Activated naive CD8-positive, alpha-beta T cell treated with anti-CD3 and anti-CD28 coated beads for 36 hours (primary cell): Measurements from ENCODE around the gene NELL1. TPM values are rescaled to one million over a fixed set of nuclear protein-coding genes. Genes with fewer than 3 reads are reported as not detected.

Experiments
- DNase-seq: peaks from one replicate; pipeline ENCODE4 v3.0.0; 2021
- H3K27ac Mint-ChIP-seq: one replicate; pipeline ENCODE4 v1.8.0; 2022; ENCODE audit warnings: mild to moderate bottlenecking, moderate library complexity, mixed read lengths
- H3K27me3 Mint-ChIP-seq: one replicate; pipeline ENCODE4 v1.8.0; 2022; ENCODE audit warnings: mild to moderate bottlenecking, mixed read lengths
- H3K36me3 Mint-ChIP-seq: one replicate; pipeline ENCODE4 v1.8.0; 2021; ENCODE audit warnings: mild to moderate bottlenecking, mixed read lengths
- H3K4me1 Mint-ChIP-seq: one replicate; pipeline ENCODE4 v1.8.0; 2021; ENCODE audit warnings: mixed read lengths
- H3K4me3 Mint-ChIP-seq: one replicate; pipeline ENCODE4 v1.8.0; 2022; ENCODE audit warnings: mild to moderate bottlenecking, moderate library complexity, mixed read lengths
- H3K9me3 Mint-ChIP-seq: one replicate; pipeline ENCODE4 v1.8.0; 2022; ENCODE audit warnings: mixed read lengths
- total RNA-seq, 2 experiments: library from RNA; stranded (reverse); gene quantifications; one replicate each; pipeline ENCODE4 v1.2.3, GENCODE V29; 2021

NELL1 gene
- total RNA-seq, 2 experiments from 2014 or later = not detected

DNA sequence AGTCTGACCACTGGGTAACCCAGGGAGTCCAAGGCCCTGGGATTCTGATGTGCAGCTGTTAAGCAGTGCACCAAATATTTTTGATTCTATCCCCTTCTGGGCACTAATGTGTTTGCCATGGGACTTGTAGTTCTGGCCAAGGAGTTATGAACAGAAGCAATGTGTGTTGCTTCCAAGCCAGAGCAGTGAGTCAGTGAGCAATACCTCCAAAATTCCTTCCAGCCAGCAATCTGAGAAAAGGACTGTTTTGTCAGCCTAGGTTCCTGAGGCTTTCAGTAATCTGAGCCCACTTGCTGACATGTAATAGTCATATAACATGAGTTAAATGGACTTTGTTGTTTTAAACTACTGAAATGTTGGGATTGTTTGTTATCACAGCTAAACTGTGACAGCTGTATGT is 311.4 kb downstream of the NELL1 start:
- peaks cover 3% of the 10 kb centered on the region for H3K27me3 Mint-ChIP-seq
- H3K9me3 Mint-ChIP-seq = peaks cover 2% of the 10 kb centered on the region
- H3K4me3 Mint-ChIP-seq = no peak overlapping the region
- no peaks in the 10 kb centered on the region for H3K36me3 Mint-ChIP-seq
- no peaks in the 10 kb centered on the region for H3K4me1 Mint-ChIP-seq
- DNase-seq = no peak
- no peak overlapping the region for H3K27ac Mint-ChIP-seq

DNA sequence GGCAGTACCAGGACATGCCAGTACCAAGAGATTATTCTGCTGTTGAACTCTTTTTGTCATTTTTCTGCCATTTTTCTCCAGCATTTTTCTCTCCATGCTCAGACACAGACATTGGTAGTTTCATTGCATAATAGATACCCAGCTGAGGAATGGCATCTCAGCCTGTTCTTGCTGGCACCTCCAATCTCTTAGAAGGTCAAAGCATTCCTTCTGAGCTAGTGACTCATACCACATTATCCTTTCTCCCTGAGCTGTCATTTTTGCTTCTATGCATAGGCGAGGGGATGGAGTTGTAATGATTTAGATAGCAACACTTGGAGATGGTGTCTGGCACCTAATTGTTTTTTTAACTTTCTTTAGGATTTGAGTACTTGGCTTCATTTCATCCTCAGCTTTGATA is 321.1 kb downstream of the NELL1 start:
- Mint-ChIP-seq H3K9me3 (peaks cover 2% of the 10 kb centered on the region), H3K27me3 (no peaks in the 10 kb centered on the region), H3K27ac (no peak overlapping the region), H3K36me3 (no peaks in the 10 kb centered on the region), H3K4me3 (no peak overlapping the region), H3K4me1 (no peaks in the 10 kb centered on the region)
- no peak for DNase-seq

- no peak overlapping the region for H3K4me3 Mint-ChIP-seq
Measured at GRCh38 chr11:20991471-20991870, 322.1 kb downstream of the NELL1 start.

DNA sequence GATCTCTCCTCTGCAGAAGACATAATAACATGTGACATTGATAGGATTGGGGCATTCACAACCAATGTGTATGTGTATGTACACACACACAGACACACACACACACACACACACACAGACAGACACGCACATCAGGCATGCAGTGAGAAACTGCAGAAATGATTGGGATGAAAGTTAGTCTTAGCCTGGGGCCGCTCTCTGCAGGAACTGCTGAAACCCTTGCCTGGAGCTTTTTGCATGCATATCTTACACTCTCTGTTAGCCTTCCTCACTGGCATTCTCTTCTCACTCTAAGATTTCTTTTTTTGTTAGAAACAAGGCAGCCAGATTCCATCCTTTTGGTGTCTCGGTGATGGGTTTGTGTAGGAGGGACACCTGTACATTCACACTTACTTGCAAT is 337.9 kb downstream of the NELL1 start:
- Mint-ChIP-seq H3K4me3 (no peak overlapping the region), H3K27ac (no peak overlapping the region), H3K36me3 (no peaks in the 10 kb centered on the region), H3K4me1 (no peaks in the 10 kb centered on the region), H3K27me3 (no peaks in the 10 kb centered on the region), H3K9me3 (peaks cover 2% of the 10 kb centered on the region)
- DNase-seq = no peak

More at GRCh38 chr11:20991471-20991870, 322.1 kb downstream of the NELL1 start:
- no peaks in the 10 kb centered on the region for H3K36me3 Mint-ChIP-seq
- no peaks in the 10 kb centered on the region for H3K4me1 Mint-ChIP-seq
- no peak overlapping the region for H3K27ac Mint-ChIP-seq
- peaks cover 2% of the 10 kb centered on the region for H3K9me3 Mint-ChIP-seq
- no peaks in the 10 kb centered on the region for H3K27me3 Mint-ChIP-seq
- DNase-seq = no peak

- Mint-ChIP-seq H3K27me3 (no peaks in the 10 kb centered on the region), H3K4me1 (no peaks in the 10 kb centered on the region), H3K4me3 (no peak overlapping the region), H3K27ac (no peak overlapping the region), H3K9me3 (no peaks in the 10 kb centered on the region), H3K36me3 (no peaks in the 10 kb centered on the region)
- no peak for DNase-seq
Measured at GRCh38 chr11:21018248-21018647, 348.9 kb downstream of the NELL1 start.

DNA sequence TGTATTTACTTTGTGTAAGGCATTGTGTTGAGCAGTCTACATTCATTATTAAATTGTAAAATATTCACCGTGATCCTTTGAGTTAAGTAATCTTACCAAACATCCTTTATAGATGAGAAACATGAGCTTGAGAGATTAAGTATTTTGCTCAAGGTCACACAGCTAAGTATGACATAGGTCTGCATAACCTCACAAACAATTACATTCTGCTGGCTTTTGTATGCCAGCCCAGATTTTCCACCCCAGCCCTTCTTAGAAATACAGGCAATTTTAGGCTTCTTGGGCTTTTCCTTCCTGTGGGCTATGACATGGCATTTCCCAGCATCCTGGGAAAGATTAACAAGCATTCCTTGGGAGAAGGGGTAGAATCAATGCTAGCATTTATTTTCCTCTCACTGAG is 357.3 kb downstream of the NELL1 start:
- DNase-seq = no peak
- H3K27ac Mint-ChIP-seq = no peak overlapping the region
- H3K27me3 Mint-ChIP-seq = no peaks in the 10 kb centered on the region
- no peaks in the 10 kb centered on the region for H3K36me3 Mint-ChIP-seq
- H3K9me3 Mint-ChIP-seq = no peaks in the 10 kb centered on the region
- H3K4me1 Mint-ChIP-seq = no peaks in the 10 kb centered on the region
- no peak overlapping the region for H3K4me3 Mint-ChIP-seq

DNA sequence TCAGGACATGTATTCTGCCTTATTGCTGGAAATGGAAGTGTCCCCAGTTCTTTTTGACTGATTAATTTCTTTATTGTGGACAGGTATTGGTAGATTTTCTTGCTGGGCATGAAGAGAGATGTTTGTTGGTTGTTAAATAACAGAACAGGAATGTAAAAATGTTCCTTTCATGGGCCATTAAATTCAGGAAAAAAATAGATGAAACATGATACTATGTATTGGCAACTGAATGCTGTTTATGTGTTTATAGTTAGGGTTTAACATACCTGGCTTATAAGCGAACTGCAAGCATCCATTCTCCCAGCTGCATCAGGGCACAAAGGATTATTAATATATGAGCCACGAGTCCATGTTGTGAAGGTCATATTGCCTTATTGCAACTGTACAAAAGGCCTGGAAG is 368.5 kb downstream of the NELL1 start:
- no peak for DNase-seq
- Mint-ChIP-seq H3K36me3 (no peaks in the 10 kb centered on the region), H3K9me3 (peaks cover 2% of the 10 kb centered on the region)

GRCh38 chr11:21038801-21039200 is 369.4 kb downstream of the NELL1 start:
- no peaks in the 10 kb centered on the region for H3K4me1 Mint-ChIP-seq
- DNase-seq = no peak
- H3K27me3 Mint-ChIP-seq = no peaks in the 10 kb centered on the region
- H3K4me3 Mint-ChIP-seq = no peak overlapping the region
- H3K27ac Mint-ChIP-seq = no peak overlapping the region
- H3K9me3 Mint-ChIP-seq = peaks cover 2% of the 10 kb centered on the region
- no peaks in the 10 kb centered on the region for H3K36me3 Mint-ChIP-seq

More for the DNA sequence above, 368.5 kb downstream of the NELL1 start:
- Mint-ChIP-seq H3K4me1 (no peaks in the 10 kb centered on the region), H3K27me3 (no peaks in the 10 kb centered on the region), H3K27ac (no peak overlapping the region), H3K4me3 (no peak overlapping the region)

DNA sequence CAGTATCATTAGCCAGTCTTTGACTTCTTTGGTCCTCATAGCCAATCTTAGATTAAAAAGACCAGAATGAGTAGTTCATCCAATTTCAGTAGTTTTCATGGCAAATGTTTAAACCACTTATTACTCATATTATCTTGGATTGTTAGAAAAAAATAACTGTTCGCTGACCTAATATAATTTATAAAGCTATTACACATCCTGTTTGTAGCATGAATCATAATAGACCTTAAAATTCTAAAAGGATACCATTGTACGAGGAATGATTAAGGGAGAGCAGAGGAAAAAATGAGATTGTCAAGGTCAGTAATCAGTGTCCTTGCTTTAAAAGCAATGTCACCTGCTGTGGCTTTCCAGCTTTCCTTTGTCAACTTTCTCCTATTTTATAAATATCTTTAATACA is 371.2 kb downstream of the NELL1 start:
- H3K4me3 Mint-ChIP-seq = no peak overlapping the region
- no peaks in the 10 kb centered on the region for H3K27me3 Mint-ChIP-seq
- peaks cover 2% of the 10 kb centered on the region for H3K9me3 Mint-ChIP-seq
- no peak for DNase-seq
- H3K4me1 Mint-ChIP-seq = no peaks in the 10 kb centered on the region
- H3K36me3 Mint-ChIP-seq = no peaks in the 10 kb centered on the region
- no peak overlapping the region for H3K27ac Mint-ChIP-seq

DNA sequence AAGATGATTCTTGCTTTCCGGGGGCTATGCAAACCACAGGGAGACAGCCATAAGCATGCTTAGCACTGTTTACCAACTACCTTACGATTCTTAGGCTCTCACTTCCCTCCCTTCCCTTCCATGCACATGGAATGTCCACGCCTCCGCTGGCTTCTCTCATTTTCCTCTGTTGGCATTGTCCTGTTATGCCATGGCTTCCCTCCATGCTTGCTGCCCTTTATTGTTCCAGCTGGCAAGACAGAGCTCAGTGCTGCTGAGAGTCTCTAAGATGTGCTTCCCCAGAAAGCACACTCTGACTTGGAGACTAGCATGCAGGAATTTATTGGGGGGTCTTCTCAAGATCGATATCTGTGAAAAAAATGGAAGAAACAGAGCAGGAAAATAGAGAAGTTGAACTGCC is 379.2 kb downstream of the NELL1 start:
- H3K27ac Mint-ChIP-seq = no peak overlapping the region
- H3K27me3 Mint-ChIP-seq = no peaks in the 10 kb centered on the region
- no peak overlapping the region for H3K4me3 Mint-ChIP-seq
- no peaks in the 10 kb centered on the region for H3K4me1 Mint-ChIP-seq
- H3K36me3 Mint-ChIP-seq = no peaks in the 10 kb centered on the region
- H3K9me3 Mint-ChIP-seq = peaks cover 2% of the 10 kb centered on the region
- DNase-seq = no peak

DNA sequence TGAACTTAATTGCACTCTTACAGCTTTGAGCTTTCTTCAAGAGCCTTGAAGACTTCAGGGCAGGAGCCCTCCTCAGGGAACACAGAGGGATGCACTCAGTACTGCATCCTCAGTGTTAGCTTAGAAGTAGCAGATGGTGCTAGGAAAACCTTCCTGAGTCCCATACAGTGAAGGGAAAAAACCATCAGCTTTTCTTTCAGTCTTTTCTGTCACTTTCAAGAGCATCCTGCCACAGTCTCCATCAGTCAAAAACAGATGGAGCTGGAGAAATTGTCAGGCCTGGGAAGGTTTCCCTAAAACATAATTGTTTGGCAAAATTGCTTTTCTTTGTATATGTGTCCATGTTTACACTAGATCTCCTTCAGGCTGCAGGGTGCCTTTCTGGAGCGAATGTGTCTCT is 384.1 kb downstream of the NELL1 start:
- Mint-ChIP-seq H3K36me3 (no peaks in the 10 kb centered on the region), H3K9me3 (peaks cover 2% of the 10 kb centered on the region), H3K27ac (no peak overlapping the region), H3K27me3 (no peaks in the 10 kb centered on the region), H3K4me3 (no peak overlapping the region), H3K4me1 (no peaks in the 10 kb centered on the region)
- no peak for DNase-seq

GRCh38 chr11:21056644-21057043 is 387.3 kb downstream of the NELL1 start:
- Mint-ChIP-seq H3K4me1 (no peaks in the 10 kb centered on the region), H3K36me3 (no peaks in the 10 kb centered on the region), H3K4me3 (no peak overlapping the region), H3K27ac (no peak overlapping the region), H3K27me3 (no peaks in the 10 kb centered on the region), H3K9me3 (peaks cover 2% of the 10 kb centered on the region)
- no peak for DNase-seq

DNA sequence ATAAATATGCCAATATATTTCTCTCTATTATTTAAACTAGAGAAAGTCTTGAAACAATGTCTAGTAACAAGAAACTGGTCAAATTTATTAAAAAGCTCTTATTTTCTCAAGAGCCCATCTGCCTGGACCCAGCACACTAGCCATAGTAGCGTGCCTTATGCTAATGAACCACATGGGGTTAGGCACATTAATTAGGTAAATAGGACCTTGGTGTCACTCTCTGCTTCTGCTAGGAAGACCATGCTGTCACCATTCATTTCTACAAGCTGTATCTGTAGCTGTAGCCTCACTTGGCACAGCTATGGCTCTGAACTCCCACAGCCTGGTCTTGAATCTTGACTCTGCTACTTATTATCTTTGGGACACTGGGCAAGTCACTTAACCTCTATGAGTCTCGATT is 390.5 kb downstream of the NELL1 start:
- Mint-ChIP-seq H3K4me3 (no peak overlapping the region), H3K4me1 (no peaks in the 10 kb centered on the region), H3K27ac (no peak overlapping the region), H3K9me3 (no peaks in the 10 kb centered on the region), H3K36me3 (no peaks in the 10 kb centered on the region), H3K27me3 (no peaks in the 10 kb centered on the region)
- no peak for DNase-seq

DNA sequence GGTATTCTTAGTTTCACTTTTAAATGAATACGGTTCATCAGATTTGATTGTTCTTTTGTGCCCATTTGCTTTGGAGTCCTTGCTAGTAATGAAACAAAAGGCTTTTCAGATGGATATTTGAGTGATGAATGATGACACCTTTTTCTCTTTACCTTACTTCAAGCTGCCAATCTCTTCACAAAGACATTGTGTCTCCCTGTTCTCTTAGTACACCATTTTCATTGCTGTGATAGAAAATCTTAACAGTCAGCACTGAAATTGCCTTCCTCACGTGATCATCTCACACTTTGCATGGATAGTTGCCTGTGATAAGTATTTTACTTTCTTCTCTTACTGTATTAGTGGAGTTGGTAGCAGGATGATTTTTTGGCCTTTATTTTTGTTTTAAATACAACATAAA is 396.6 kb downstream of the NELL1 start:
- no peaks in the 10 kb centered on the region for H3K9me3 Mint-ChIP-seq
- H3K27me3 Mint-ChIP-seq = no peaks in the 10 kb centered on the region
- H3K4me1 Mint-ChIP-seq = no peaks in the 10 kb centered on the region
- H3K36me3 Mint-ChIP-seq = no peaks in the 10 kb centered on the region
- no peak overlapping the region for H3K4me3 Mint-ChIP-seq
- DNase-seq = no peak
- H3K27ac Mint-ChIP-seq = no peak overlapping the region

DNA sequence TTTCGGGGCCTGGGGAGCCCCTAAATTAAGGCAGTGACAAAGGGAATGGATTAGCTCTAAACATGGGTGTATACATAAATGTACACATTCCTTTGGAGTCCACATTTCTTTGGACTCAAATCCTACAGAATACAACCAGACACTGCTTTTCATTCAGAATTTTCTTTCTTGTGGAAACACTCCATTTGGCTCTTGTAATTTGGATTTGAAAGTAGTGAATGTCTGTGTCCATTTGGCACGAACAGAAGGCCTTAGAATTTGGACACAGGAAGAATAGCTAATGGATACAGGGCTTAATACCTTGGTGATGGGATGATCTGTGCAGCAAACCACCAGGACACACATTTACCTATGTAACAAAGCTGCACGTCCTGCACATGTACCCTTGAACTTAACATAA is 399.5 kb downstream of the NELL1 start:
- Mint-ChIP-seq H3K4me1 (no peaks in the 10 kb centered on the region), H3K27ac (no peak overlapping the region), H3K27me3 (no peaks in the 10 kb centered on the region), H3K9me3 (no peaks in the 10 kb centered on the region), H3K4me3 (no peak overlapping the region), H3K36me3 (no peaks in the 10 kb centered on the region)
- no peak for DNase-seq

- Mint-ChIP-seq H3K4me3 (no peak overlapping the region), H3K9me3 (no peaks in the 10 kb centered on the region), H3K4me1 (no peaks in the 10 kb centered on the region), H3K36me3 (no peaks in the 10 kb centered on the region), H3K27ac (no peak overlapping the region), H3K27me3 (no peaks in the 10 kb centered on the region)
- DNase-seq = no peak
Measured at GRCh38 chr11:21069909-21070308, 400.5 kb downstream of the NELL1 start.

DNA sequence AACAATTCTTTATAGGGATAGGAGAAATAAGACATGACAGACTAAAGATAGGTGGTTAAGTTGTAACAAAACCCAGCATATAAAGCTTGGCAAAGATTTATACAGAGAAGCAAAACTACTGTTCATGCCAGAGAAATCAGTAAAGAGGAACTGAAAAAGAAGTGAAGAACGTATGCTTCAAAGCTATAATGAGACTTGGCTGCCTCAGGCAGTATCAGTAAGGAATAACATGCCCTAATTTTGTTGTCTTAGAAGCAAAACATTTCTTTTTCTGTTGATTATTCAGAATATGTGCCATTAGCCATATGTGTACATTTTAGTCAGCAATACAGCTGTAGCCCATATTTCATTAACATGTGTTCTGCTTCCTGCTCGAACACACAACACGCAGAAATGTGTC is 403.2 kb downstream of the NELL1 start:
- Mint-ChIP-seq H3K27me3 (no peaks in the 10 kb centered on the region), H3K9me3 (no peaks in the 10 kb centered on the region), H3K36me3 (no peaks in the 10 kb centered on the region), H3K27ac (no peak overlapping the region), H3K4me3 (no peak overlapping the region), H3K4me1 (no peaks in the 10 kb centered on the region)
- DNase-seq = no peak
